Skeletal muscle tissue (tissue), 4 donors: ENCODE measurements around the gene XPC. TPM values are rescaled to one million over a fixed set of nuclear protein-coding genes. Genes with fewer than 3 reads are reported as not detected.
A peak's percentile ranks its signal among the peaks of the same experiment; 100 is the strongest.

ENCODE experiments used
- H3K27ac ChIP-seq: one replicate; pipeline ENCODE4 v1.7.0; 2013; ENCODE audit warnings: mild to moderate bottlenecking, low read depth, low read length, inconsistent platforms
- H3K27me3 ChIP-seq, 3 donors: one replicate each; pipeline ENCODE4 v1.7.0; 2013; ENCODE audit warnings: low read length in 3 of 3; ENCODE audit not compliant: control insufficient read depth in 3 of 3, insufficient read depth in 3 of 3
- H3K36me3 ChIP-seq, 3 donors: one replicate each; pipeline ENCODE4 v1.7.0; 2013; ENCODE audit warnings: low read length in 3 of 3; ENCODE audit not compliant: control insufficient read depth in 3 of 3, insufficient read depth in 3 of 3
- H3K4me1 ChIP-seq, 3 donors: one replicate each; pipeline ENCODE4 v1.7.0; 2013; ENCODE audit warnings: low read length in 3 of 3, mild to moderate bottlenecking in 3 of 3; ENCODE audit not compliant: control insufficient read depth in 3 of 3, insufficient read depth in 3 of 3
- H3K4me3 ChIP-seq, 3 donors: one replicate each; pipeline ENCODE4 v1.7.0; 2013; ENCODE audit warnings: low read length in 3 of 3
- H3K9ac ChIP-seq, 3 donors: one replicate each; pipeline ENCODE4 v1.7.0; 2013; ENCODE audit warnings: low read length in 3 of 3, mild to moderate bottlenecking in 3 of 3, moderate library complexity in 2 of 3, low read depth in 1 of 3
- H3K9me3 ChIP-seq, 3 donors: one replicate each; pipeline ENCODE4 v1.7.0; 2013; ENCODE audit warnings: low read length in 3 of 3; ENCODE audit not compliant: control insufficient read depth in 3 of 3
- total RNA-seq: library from RNA; depleted of rRNA; stranded (reverse); fragments of >200 nt; gene quantifications from one replicate; pipeline ENCODE4 v1.2.3, GENCODE V29; 2014
- donor health status: Osteomylitis.

Gene XPC
- total RNA-seq, 1 donor from 2014 or later: 14.6 TPM

DNA sequence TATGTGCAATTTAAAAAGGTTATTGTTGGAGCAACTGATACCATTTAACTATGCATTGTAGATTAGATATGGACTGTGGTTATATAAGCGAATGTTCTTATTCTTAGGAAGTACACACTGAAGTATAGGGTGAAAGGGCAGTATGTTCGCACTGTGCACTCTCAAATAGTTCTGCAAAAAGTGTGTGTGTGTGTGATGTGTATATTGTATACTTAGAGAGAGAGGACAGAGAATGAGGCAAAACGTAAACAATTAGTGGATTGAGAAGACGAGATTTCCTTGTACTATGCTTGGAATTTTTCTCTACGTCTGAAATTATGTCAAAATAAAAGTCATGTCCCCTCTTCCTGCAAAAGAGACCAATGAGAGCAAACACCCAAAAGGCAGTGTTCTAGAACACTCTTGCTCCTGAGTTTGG is 30.6 kb upstream of the XPC start:
- no peaks in the 10 kb centered on the region for H3K9me3 ChIP-seq
- H3K36me3 ChIP-seq: no peaks in the 10 kb centered on the region
- no peak overlapping the region for H3K9ac ChIP-seq
- peaks cover 9 to 11% (median 10%) of the 10 kb centered on the region in 3 donors for H3K4me1 ChIP-seq
- no peak overlapping the region for H3K27ac ChIP-seq
- H3K27me3 ChIP-seq: no peaks in the 10 kb centered on the region
- H3K4me3 ChIP-seq: no peak overlapping the region

DNA sequence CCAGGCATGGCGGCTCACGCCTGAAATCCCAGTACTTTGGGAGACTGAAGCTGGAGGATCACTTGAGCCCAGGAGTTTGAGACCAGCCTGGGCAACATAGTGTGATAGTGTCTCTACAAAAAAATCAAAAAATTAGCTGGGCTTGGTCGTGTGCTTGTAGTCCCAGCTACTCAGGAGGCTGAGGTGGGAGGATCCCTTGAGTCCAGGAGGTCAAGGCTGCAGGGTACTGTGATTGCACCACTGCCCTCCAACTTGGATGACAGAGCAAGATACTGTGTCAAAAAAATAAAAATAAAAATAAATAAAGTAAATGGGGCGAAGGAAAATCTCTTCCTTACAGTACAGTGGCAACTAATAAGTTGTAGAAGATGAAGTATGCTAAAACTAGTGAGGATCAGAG is 29.8 kb upstream of the XPC start:
- Histone ChIP-seq H3K4me3 (no peak overlapping the region), H3K9ac (no peak overlapping the region), H3K27me3 (no peaks in the 10 kb centered on the region), H3K27ac (no peak overlapping the region), H3K4me1 (peaks cover 16 to 18% (median 18%) of the 10 kb centered on the region in 3 donors), H3K36me3 (no peaks in the 10 kb centered on the region), H3K9me3 (no peaks in the 10 kb centered on the region)

DNA sequence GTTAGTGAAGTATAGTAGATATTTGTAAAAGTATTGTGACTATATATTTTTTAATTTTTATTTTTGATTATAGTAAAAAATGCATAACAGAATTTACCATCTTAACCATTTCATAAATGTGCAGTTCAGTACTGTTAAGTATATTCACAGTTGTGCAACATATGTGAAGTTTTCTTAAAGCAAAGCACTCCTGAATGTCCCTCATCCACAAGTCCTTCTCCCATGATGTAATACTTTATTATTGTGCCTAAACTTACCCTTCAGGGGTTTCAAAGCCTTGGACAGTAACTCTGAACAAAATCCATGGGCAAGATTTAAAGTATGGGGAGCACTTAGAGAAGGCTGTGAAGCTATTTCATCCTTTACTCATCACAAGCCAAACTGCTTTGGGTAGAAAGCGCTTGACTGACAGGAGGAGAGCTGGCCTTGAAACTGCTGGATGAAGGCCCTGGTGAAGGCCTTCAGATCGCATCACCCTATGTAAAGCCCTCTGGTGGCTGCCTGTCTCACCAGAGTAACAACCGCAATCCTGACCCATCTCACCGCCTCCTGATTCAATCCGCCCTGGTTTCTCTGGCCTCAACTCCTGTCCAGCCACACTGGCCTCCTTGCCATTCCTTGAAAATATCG is 28.3 kb upstream of the XPC start:
- H3K9me3 ChIP-seq: no peaks in the 10 kb centered on the region
- peaks cover 17 to 28% (median 20%) of the 10 kb centered on the region in 3 donors for H3K4me1 ChIP-seq
- H3K4me3 ChIP-seq: no peak overlapping the region
- H3K9ac ChIP-seq: no peak overlapping the region
- no peaks in the 10 kb centered on the region for H3K36me3 ChIP-seq
- no peaks in the 10 kb centered on the region for H3K27me3 ChIP-seq
- no peak overlapping the region for H3K27ac ChIP-seq

DNA sequence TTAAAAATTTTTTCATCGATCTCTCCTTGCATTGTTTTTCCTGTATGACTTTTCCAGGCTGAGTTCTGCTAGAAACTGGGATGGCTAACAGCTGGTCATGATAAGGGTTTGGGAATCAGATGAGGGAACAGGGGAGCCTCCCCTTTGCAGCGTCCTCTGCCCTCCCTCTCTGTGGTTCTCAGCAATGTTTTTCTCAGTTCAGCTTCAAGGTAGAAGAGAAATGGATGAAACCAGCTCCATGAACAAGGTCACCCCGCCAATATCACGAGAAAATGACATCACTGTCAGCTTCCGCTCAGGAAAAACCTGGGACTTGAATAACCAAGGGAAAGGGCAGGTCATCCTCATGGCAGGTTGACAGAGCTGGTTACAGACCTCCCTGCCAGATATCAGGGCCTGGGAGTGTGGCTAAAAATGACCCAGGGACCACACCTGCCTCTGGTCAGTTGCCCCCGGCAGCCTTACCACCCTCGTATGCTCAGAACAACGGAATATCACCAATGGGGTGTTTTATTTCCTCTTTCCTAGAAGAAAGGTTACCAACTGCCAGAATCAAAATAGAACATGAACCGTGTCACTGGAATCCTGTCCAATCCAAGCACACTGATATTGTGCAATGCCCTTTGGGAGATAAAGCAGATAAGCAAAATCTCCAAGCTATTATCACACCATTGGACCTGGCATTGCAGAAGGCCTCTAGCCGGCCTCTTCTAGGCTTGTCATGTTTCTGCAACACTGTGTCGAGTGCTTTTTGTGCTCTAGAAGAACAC is 26.3 kb upstream of the XPC start:
- H3K4me1 ChIP-seq: peaks cover 17 to 28% (median 27%) of the 10 kb centered on the region in 3 donors
- no peaks in the 10 kb centered on the region for H3K27me3 ChIP-seq
- peak overlapping the region in 1 of 3 donors; percentile 3 for H3K4me3 ChIP-seq
- H3K27ac ChIP-seq: peak overlapping the region; percentile 73
- H3K9me3 ChIP-seq: no peaks in the 10 kb centered on the region
- peak overlapping the region; percentile 24 to 58 (median 43) for H3K9ac ChIP-seq
- peaks cover 0 to 4% (median 0%) of the 10 kb centered on the region in 3 donors for H3K36me3 ChIP-seq

DNA sequence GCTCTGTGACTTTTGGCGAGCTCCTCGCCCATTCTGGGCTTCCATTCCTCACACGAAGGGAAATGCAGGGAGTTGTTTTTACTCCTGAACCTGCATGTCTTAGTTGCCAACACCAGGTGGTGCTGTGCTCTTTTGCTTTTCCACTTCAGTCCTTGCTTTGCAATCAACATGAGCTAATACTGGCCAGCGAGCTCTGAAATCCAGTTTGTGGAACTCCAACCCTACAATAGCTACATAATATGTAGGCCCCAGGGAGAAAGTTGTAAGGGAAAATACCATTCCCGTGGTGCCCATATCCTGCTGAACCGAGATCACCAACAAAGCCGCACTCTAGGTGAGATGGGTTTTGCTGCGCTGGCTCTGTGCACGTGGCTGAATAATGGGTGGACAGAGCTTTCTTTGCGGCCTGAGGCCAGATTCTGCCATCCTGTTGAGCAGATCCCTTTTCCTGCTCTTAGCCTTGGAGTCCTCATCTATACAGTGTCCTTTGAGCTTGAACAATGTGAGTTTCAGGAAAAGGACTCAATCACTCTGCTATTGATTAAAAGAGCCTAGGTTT is 25.2 kb upstream of the XPC start:
- H3K9me3 ChIP-seq: no peaks in the 10 kb centered on the region
- H3K36me3 ChIP-seq: peaks cover 0 to 6% (median 6%) of the 10 kb centered on the region in 3 donors
- peaks cover 17 to 28% (median 27%) of the 10 kb centered on the region in 3 donors for H3K4me1 ChIP-seq
- no peak overlapping the region for H3K4me3 ChIP-seq
- peak overlapping the region; percentile 73 for H3K27ac ChIP-seq
- H3K27me3 ChIP-seq: no peaks in the 10 kb centered on the region
- peak overlapping the region in 1 of 3 donors; percentile 58 for H3K9ac ChIP-seq

DNA sequence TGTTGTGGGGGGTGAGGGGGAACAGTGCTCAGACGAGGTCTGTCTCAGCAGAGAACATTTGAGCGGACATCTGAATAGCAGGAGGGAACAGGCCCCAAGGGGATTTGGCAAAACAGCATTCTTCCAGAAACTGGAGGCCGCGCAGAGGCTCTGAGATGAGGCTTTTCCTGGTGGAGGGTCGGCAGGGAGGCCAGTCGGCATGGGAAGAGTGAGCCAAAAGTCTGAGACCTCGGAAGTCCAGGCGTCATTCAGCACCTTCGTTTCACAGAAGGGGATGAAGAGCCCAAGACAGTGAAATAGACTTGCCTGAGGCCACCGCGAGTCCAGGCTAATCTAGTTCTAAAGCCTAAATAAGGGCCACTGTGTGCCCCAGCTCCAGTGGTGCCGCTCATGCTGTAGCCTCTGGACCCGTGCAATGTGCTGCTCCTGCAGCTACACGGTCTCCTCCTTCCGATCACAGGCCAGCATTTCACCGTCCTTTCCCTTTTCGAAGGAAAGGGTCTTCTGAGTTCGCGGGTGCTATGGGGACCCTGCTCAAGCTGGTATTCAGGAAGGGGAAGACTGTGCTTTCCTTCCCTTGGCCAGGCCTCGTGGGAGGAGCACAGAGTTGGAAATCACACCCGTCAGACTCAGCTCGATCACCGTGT is 24.6 kb upstream of the XPC start:
- Histone ChIP-seq H3K27me3 (no peaks in the 10 kb centered on the region), H3K9me3 (no peaks in the 10 kb centered on the region), H3K27ac (no peak overlapping the region), H3K4me1 (peaks cover 17 to 28% (median 27%) of the 10 kb centered on the region in 3 donors), H3K36me3 (peaks cover 0 to 11% (median 6%) of the 10 kb centered on the region in 3 donors), H3K9ac (peak overlapping the region in 1 of 3 donors; percentile 25), H3K4me3 (no peak overlapping the region)

DNA sequence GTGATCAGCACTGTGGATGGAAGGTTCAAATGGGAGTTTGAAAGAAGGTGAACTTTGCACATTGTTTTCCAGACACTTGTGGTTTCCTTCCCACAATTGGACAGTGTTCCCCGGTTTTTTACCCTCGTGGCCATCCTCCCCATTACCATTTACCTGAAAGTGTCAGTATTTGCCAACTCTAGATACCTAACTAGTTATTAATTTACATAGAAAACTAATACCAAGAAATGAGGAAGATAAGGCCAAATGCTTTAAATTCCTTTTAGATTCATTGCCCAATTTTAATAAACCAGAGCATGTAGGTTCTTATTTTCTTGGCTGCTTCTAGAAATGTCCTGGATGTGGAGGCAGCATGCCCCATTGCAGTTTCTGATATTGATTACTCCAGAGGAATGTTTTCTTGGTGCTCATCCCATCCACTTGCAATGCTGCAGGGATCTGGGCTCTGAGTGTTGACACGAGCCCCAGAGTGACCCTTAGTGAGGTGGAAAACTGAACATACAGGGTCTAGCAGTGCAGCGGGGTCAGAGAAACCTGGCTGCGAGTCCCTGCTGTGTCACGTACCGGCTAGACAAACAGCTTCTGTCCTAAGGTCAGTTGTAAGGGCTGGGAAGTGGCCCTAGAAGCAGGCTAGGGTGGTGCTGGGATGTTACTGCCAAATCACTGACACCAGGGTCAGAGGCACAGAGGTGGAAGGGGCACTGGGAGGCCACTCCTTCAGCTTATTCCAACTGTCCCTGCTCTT is 23.7 kb upstream of the XPC start:
- peak overlapping the region in 1 of 3 donors; percentile 46 for H3K9ac ChIP-seq
- H3K27ac ChIP-seq: no peak overlapping the region
- H3K27me3 ChIP-seq: no peaks in the 10 kb centered on the region

DNA sequence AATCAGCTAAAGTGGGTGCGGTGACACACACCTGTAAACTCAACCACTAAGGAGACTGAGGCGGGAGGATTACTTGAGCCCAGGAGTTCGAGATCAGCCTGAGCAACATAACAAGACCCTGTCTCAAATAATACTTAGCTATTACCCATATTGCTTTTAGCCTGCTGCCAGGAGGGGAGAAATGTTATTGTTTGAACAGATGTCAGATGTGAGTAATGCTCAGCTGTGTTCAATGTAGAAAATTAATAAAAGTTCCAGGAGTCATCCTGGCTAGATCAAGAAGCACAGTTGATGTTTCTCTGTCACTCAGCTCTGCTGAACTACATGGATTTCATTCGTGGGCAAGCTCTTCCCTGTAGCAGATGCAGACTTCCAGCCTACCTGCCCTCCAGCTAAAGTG is 22.4 kb upstream of the XPC start:
- Histone ChIP-seq H3K27ac (no peak overlapping the region), H3K27me3 (no peaks in the 10 kb centered on the region), H3K4me1 (peaks cover 17 to 28% (median 27%) of the 10 kb centered on the region in 3 donors), H3K9me3 (no peaks in the 10 kb centered on the region), H3K9ac (no peak overlapping the region), H3K4me3 (no peak overlapping the region), H3K36me3 (peaks cover 0 to 15% (median 6%) of the 10 kb centered on the region in 3 donors)

More for the DNA sequence above, 23.7 kb upstream of the XPC start:
- Histone ChIP-seq H3K4me1 (peaks cover 17 to 28% (median 27%) of the 10 kb centered on the region in 3 donors), H3K4me3 (no peak overlapping the region), H3K9me3 (no peaks in the 10 kb centered on the region), H3K36me3 (peaks cover 0 to 15% (median 6%) of the 10 kb centered on the region in 3 donors)

DNA sequence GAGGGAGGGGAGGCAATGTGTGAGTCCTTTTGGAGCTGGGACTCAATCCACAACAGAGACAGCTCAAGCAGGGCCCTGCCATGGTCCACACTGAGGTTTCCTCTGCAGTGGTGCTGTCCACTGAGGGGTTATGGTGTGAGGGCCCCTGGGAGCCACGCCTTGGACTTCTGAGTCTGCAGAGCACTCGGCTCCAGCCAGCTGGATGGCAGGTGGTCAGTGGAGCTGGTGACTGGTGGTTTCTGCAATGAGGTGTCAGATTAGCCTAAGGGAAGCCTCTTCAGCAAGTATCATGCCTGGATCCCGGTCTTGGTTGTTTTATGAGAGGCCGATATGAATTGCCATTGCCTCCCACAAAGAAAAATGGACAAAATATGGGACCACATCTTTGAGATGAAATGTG is 21.9 kb upstream of the XPC start:
- peaks cover 17 to 28% (median 27%) of the 10 kb centered on the region in 3 donors for H3K4me1 ChIP-seq
- H3K9me3 ChIP-seq: no peaks in the 10 kb centered on the region
- H3K9ac ChIP-seq: no peak overlapping the region
- H3K36me3 ChIP-seq: peaks cover 0 to 15% (median 6%) of the 10 kb centered on the region in 3 donors
- H3K27ac ChIP-seq: no peak overlapping the region
- no peak overlapping the region for H3K4me3 ChIP-seq
- no peaks in the 10 kb centered on the region for H3K27me3 ChIP-seq
